CD4-positive, alpha-beta memory T cell (primary cell): Measurements from ENCODE around the gene TINAGL1. TPM values are rescaled to one million over a fixed set of nuclear protein-coding genes. Genes with fewer than 3 reads are reported as not detected.

Experiments used
- CTCF ChIA-PET: fragments of 350-600 bp; sonication (Branson Sonifier 250); formaldehyde crosslinking; loops from one replicate; lab custom pipeline; 2021; ENCODE audit warnings: inconsistent platforms; ENCODE audit not compliant: partially characterized antibody; lab: Charles Lee
- POLR2A ChIA-PET: fragments of 350-600 bp; sonication (Branson Sonifier 250); formaldehyde crosslinking; loops from one replicate; lab custom pipeline; 2021; ENCODE audit not compliant: partially characterized antibody; lab: Charles Lee
- DNase-seq, 5 donors: peaks; one replicate each; pipeline versions ENCODE4 v3.0.0 to v3.0.0-alpha.2; 2020 to 2022; ENCODE audit warnings: mixed read lengths in 1 of 5
- H3K27ac ChIP-seq: one replicate; pipeline ENCODE4 v1.7.0; 2013; ENCODE audit warnings: low read depth, low read length
- H3K27me3 ChIP-seq: 2 replicates; pipeline ENCODE4 v1.7.0; 2013; ENCODE audit warnings: mild to moderate bottlenecking, low read length, moderate library complexity; ENCODE audit not compliant: insufficient read depth
- H3K36me3 ChIP-seq: 2 replicates; pipeline ENCODE4 v1.7.0; 2013; ENCODE audit warnings: mild to moderate bottlenecking, low read length, moderate library complexity; ENCODE audit not compliant: insufficient read depth
- H3K4me1 ChIP-seq: 2 replicates; pipeline ENCODE4 v1.7.0; 2013; ENCODE audit warnings: mild to moderate bottlenecking, low read length, moderate library complexity; ENCODE audit not compliant: insufficient read depth
- H3K4me3 ChIP-seq, 2 donors: one replicate each; pipeline ENCODE4 v1.7.0; 2013; ENCODE audit warnings: low read length in 2 of 2, mild to moderate bottlenecking in 1 of 2
- H3K9me3 ChIP-seq, 2 donors: one replicate each; pipeline ENCODE4 v1.7.0; 2013; ENCODE audit warnings: low read length in 2 of 2, control low read depth in 1 of 2; ENCODE audit not compliant: control insufficient read depth in 1 of 2
- H3K27ac Mint-ChIP-seq, 7 donors: one replicate each; pipeline ENCODE4 v1.8.0; 2020 to 2021; ENCODE audit warnings: mixed read lengths in 7 of 7, mild to moderate bottlenecking in 6 of 7, inconsistent platforms in 3 of 7, moderate library complexity in 3 of 7
- H3K27me3 Mint-ChIP-seq, 2 donors: one replicate each; pipeline ENCODE4 v1.8.0; 2020 to 2021; ENCODE audit warnings: mixed read lengths in 2 of 2
- H3K36me3 Mint-ChIP-seq, 2 donors: one replicate each; pipeline ENCODE4 v1.8.0; 2020 to 2021; ENCODE audit warnings: mixed read lengths in 2 of 2, inconsistent platforms in 1 of 2, mild to moderate bottlenecking in 1 of 2
- H3K4me1 Mint-ChIP-seq, 4 donors: one replicate each; pipeline ENCODE4 v1.8.0; 2020 to 2021; ENCODE audit warnings: mixed read lengths in 4 of 4, mild to moderate bottlenecking in 1 of 4
- H3K4me3 Mint-ChIP-seq, 8 donors: one replicate each; pipeline ENCODE4 v1.8.0; 2020 to 2021; ENCODE audit warnings: mixed read lengths in 8 of 8, mild to moderate bottlenecking in 7 of 8, moderate library complexity in 6 of 8, inconsistent platforms in 3 of 8
- H3K9me3 Mint-ChIP-seq, 8 donors: one replicate each; pipeline ENCODE4 v1.8.0; 2020 to 2021; ENCODE audit warnings: mixed read lengths in 8 of 8, mild to moderate bottlenecking in 5 of 8, inconsistent platforms in 3 of 8, moderate library complexity in 1 of 8
- intact Hi-C: fragments of 100-400 bp; cut with micrococcal nuclease; formaldehyde crosslinking; loops from one replicate; pipeline ENCODE4 v1.15.1; 2023
- polyA plus RNA-seq, 2 donors: library from polyadenylated mRNA; unstranded; fragments of 300-500 nt; fragmentation: Illumina TruSeq; gene quantifications; one replicate each; pipeline ENCODE4 v1.2.3, GENCODE V29; 2021
- total RNA-seq, 2 experiments: library from RNA; stranded (reverse); gene quantifications; one replicate each; pipeline ENCODE4 v1.2.3, GENCODE V29; 2021

Gene TINAGL1
- total and polyA plus RNA-seq, 4 experiments from 2014 or later, result not detected

- Histone ChIP-seq H3K36me3 (no peaks in the 10 kb centered on the region), H3K9me3 (no peaks in the 10 kb centered on the region), H3K4me1 (no peaks in the 10 kb centered on the region), H3K27ac (no peak overlapping the region), H3K4me3 (no peak overlapping the region), H3K27me3 (no peaks in the 10 kb centered on the region)
- Mint-ChIP-seq H3K4me1 (peaks cover 0 to 4% (median 0%) of the 10 kb centered on the region in 4 donors), H3K9me3 (no peaks in the 10 kb centered on the region), H3K27me3 (peaks cover 20 to 27% of the 10 kb centered on the region in 2 donors), H3K4me3 (no peak overlapping the region), H3K36me3 (no peaks in the 10 kb centered on the region), H3K27ac (no peak overlapping the region)
- ChIA-PET POLR2A (no interaction called here), CTCF (interaction anchor here (1.0 to 1.4 kb wide), 3 partner anchors 14 to 34 kb away, joined by 3 to 6 read pairs (median 3); no protein-coding TSS in a partner anchor)
- DNase-seq, result no peak
- intact Hi-C loops, result no loop called here
These were observed 15.2 kb downstream of the TINAGL1 start for GRCh38 chr1:31591425-31592093.

- Mint-ChIP-seq H3K36me3 (no peaks in the 10 kb centered on the region), H3K4me3 (no peak overlapping the region), H3K27ac (no peak overlapping the region), H3K4me1 (peaks cover 0 to 4% (median 0%) of the 10 kb centered on the region in 4 donors), H3K9me3 (no peaks in the 10 kb centered on the region), H3K27me3 (peaks cover 20 to 27% of the 10 kb centered on the region in 2 donors)
- H3K4me1 ChIP-seq, result no peaks in the 10 kb centered on the region
- H3K4me3 ChIP-seq, result no peak overlapping the region
- no peaks in the 10 kb centered on the region for H3K9me3 ChIP-seq
- no peak overlapping the region for H3K27ac ChIP-seq
- H3K36me3 ChIP-seq, result no peaks in the 10 kb centered on the region
- intact Hi-C loops, result no loop called here
- ChIA-PET POLR2A (no interaction called here), CTCF (interaction anchor here (1.4 kb wide), 1 partner anchor 34 kb away, joined by 3 read pairs; no protein-coding TSS in a partner anchor)
- no peak for DNase-seq
- no peaks in the 10 kb centered on the region for H3K27me3 ChIP-seq
These were observed 15.8 kb downstream of the TINAGL1 start for GRCh38 chr1:31592132-31592531.

- no peaks in the 10 kb centered on the region for H3K9me3 ChIP-seq
- no peak for DNase-seq
- no peak overlapping the region for H3K27ac Mint-ChIP-seq
- no peaks in the 10 kb centered on the region for H3K36me3 Mint-ChIP-seq
- POLR2A ChIA-PET, result no interaction called here
- intact Hi-C loops, result no loop called here
- H3K27me3 Mint-ChIP-seq, result peaks cover 15 to 21% of the 10 kb centered on the region in 2 donors
- no peak overlapping the region for H3K4me3 ChIP-seq
- no peaks in the 10 kb centered on the region for H3K4me1 Mint-ChIP-seq
- H3K9me3 Mint-ChIP-seq, result no peaks in the 10 kb centered on the region
- no peaks in the 10 kb centered on the region for H3K4me1 ChIP-seq
- no peaks in the 10 kb centered on the region for H3K27me3 ChIP-seq
- no peaks in the 10 kb centered on the region for H3K36me3 ChIP-seq
- no peak overlapping the region for H3K4me3 Mint-ChIP-seq
- no peak overlapping the region for H3K27ac ChIP-seq
- CTCF ChIA-PET, result no interaction called here
These were observed 16.9 kb downstream of the TINAGL1 start for GRCh38 chr1:31593136-31593665.

GRCh38 chr1:31593770-31594632 lies 17.7 kb downstream of the TINAGL1 start:
- Mint-ChIP-seq H3K4me3 (no peak overlapping the region), H3K9me3 (no peaks in the 10 kb centered on the region), H3K27ac (no peak overlapping the region), H3K27me3 (peaks cover 13 to 20% of the 10 kb centered on the region in 2 donors), H3K4me1 (no peaks in the 10 kb centered on the region), H3K36me3 (no peaks in the 10 kb centered on the region)
- H3K36me3 ChIP-seq, result no peaks in the 10 kb centered on the region
- ChIA-PET POLR2A (no interaction called here), CTCF (no interaction called here)
- H3K27ac ChIP-seq, result no peak overlapping the region
- no peaks in the 10 kb centered on the region for H3K27me3 ChIP-seq
- intact Hi-C loops, result no loop called here
- no peaks in the 10 kb centered on the region for H3K9me3 ChIP-seq
- DNase-seq, result peak; percentile 26 to 58 (median 42)
- H3K4me3 ChIP-seq, result no peak overlapping the region
- no peaks in the 10 kb centered on the region for H3K4me1 ChIP-seq

- Mint-ChIP-seq H3K27me3 (peaks cover 7 to 16% of the 10 kb centered on the region in 2 donors), H3K27ac (peak overlapping the region in 1 of 7 donors; percentile 57), H3K9me3 (no peaks in the 10 kb centered on the region), H3K36me3 (no peaks in the 10 kb centered on the region), H3K4me1 (no peaks in the 10 kb centered on the region), H3K4me3 (no peak overlapping the region)
- Histone ChIP-seq H3K36me3 (no peaks in the 10 kb centered on the region), H3K27ac (no peak overlapping the region), H3K9me3 (no peaks in the 10 kb centered on the region), H3K27me3 (no peaks in the 10 kb centered on the region), H3K4me1 (no peaks in the 10 kb centered on the region), H3K4me3 (no peak overlapping the region)
- ChIA-PET POLR2A (no interaction called here), CTCF (no interaction called here)
- intact Hi-C loops, result no loop called here
- no peak for DNase-seq
These were observed 19.8 kb downstream of the TINAGL1 start for GRCh38 chr1:31595836-31596736.

- Histone ChIP-seq H3K4me3 (no peak overlapping the region), H3K27ac (no peak overlapping the region), H3K27me3 (no peaks in the 10 kb centered on the region), H3K9me3 (no peaks in the 10 kb centered on the region), H3K4me1 (no peaks in the 10 kb centered on the region), H3K36me3 (no peaks in the 10 kb centered on the region)
- no peak for DNase-seq
- H3K4me3 Mint-ChIP-seq, result no peak overlapping the region
- H3K4me1 Mint-ChIP-seq, result no peaks in the 10 kb centered on the region
- ChIA-PET POLR2A (no interaction called here), CTCF (no interaction called here)
- H3K27me3 Mint-ChIP-seq, result peaks cover 2 to 10% of the 10 kb centered on the region in 2 donors
- no peak overlapping the region for H3K27ac Mint-ChIP-seq
- no peaks in the 10 kb centered on the region for H3K36me3 Mint-ChIP-seq
- intact Hi-C loops, result no loop called here
- H3K9me3 Mint-ChIP-seq, result no peaks in the 10 kb centered on the region
These were observed 20.4 kb downstream of the TINAGL1 start for GRCh38 chr1:31596737-31597097.
